Dedifferentiated amniotic fluid mesenchymal stem cell (primary cell): Measurements from ENCODE around the gene S100A3.

Experiments
- DNase-seq: peaks from one replicate; pipeline ENCODE4 v3.0.0-alpha.2; 2016; ENCODE audit errors: extremely low spot score

Gene S100A3

DNA sequence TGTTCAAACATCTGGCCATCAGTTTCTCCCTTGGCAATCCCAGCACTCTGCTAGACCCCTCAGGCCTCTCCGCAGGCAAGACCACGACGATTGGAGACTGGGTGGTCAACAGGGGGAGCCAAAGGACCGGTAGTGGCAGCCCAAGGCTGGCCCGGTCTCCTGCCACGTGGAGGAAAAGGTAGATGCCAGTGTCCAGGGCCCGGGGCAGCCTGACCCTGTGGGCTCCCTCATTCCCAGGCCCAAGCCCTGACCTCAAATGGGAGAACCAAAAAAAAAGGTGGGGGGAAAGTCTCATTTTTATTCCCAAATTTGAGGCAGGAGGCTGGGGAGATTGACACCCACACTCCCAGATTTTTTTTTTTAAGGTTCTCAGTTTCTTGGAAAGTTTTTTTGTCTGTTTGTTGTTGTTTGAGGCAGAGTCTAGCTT, 38.1 kb downstream of the S100A3 start:
- peak; percentile 74 for DNase-seq

DNA sequence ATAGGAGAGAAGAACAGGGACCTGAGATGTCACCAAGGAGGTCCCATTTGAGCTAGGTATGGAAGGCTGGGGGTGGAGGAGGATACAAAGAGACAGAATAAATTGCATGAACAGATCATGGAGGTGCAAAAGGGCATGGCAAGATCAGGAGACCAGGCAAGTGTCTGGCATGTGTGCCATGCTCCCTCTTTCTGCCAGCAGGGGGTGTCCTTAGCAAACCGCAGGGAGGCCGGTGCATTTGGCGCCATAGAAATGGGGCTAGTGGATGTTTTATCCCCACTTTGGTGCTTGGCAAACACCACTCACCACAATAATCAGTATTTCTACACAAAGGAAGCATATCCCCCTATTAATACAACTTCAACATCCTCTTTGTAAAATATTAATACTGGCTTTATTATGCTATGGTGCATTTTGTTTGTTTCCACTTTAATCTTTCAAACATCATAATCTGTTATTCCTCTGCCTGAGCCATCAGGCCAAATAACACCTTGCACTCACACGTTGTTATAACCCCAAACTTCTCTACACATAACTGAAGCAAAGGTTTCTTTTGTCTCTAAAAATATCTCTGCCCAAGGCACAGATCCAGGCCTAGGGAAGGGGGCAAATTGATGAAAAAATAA, 39.2 kb downstream of the S100A3 start:
- DNase-seq = no peak

DNA sequence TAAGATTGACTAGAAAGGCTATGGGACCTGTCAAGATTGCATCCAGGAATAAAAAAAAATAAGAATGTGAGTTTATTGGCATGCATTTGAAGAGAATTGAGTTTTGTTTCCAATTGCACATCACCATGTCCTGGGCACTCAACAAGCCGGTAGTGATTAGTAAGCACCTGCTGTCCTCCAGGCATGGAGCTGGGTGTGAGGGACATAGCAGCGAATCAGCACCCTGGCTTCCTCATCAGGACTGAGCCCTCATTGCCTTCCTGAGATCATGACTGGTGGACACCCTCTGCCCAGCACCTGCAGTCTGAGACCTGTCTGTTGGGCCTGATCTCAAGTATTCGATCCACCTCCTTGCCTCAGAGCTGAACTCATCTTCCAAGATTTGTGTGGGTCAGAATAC, 40.0 kb downstream of the S100A3 start:
- DNase-seq = no peak

DNA sequence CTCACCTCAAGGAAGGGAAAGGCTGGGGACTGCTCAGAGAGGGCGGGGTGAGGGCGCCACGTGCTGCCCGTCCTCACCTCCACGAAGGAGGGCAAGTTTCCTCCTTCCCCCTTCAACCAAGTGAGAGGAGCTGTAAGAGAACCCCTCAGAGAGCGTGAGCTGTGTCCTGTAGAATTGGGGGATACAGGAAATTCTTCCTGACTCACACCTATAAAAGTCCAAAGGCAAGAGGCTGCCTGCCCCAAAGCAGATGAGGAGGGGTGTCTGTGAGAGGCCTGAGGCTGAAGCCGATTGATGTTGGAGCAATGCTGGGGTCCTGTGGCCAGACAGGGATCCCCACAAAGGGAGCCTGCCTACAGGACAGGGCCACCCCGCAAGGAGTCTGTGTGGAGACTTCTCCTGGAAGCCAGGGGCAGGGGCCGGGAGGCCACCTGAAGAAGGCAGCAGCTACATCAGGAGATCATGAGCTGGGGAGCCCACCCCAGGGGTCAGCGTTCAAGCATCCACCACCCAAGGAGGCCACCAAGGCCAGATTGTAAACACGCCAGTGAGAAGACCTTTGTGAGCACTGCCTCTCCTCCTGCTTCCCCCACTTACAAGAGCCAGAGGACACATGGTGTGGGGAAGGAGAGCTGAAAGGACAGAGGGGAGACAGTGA, 41.0 kb downstream of the S100A3 start:
- no peak for DNase-seq

DNA sequence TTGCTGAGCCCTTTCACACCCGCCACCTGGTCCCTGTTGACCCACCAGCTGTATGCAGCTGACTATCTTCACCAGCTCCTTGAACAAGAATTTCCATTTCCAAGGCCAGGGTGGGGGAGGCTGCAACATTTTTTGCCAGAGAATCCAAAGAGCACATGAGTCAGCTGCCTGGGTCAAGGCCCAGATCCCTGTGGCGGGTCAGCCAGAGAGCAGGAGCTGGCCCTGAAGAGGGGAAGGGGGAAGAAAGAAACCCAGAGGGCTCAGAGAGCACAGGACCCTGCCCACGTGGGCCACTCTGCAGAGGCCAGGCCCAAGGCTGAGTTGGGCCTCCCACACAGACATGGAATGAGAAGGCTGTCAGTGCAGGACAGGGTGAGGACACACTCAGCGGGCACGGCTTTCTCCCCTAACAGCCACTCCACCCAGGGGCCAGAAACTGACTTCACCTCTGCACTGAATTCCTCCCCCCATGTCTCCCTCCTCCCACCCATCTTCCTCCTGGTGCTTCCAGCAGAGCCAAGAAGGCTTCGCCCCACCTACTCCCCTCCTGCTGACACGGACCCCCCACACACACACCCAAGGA, 42.1 kb downstream of the S100A3 start:
- DNase-seq = peak; percentile 79

DNA sequence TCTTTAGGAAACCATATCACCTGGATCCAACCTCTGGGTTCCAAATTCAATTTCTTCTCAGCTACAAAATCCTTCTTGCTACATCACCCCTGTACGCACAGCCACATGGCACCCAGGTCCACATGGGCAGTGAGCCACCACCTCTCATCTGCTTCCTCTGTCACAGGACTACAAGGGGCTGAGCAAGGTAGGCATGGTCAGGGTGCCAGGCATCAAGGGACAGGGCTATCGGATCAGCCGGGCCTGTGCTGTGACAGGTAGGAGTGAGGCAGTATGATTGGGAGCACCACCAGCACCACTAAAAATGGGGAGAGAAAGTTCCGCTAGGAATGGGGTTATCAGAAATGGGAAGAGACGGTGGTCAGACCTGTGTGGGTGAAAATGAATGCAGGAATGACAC, 42.7 kb downstream of the S100A3 start:
- DNase-seq = no peak

DNA sequence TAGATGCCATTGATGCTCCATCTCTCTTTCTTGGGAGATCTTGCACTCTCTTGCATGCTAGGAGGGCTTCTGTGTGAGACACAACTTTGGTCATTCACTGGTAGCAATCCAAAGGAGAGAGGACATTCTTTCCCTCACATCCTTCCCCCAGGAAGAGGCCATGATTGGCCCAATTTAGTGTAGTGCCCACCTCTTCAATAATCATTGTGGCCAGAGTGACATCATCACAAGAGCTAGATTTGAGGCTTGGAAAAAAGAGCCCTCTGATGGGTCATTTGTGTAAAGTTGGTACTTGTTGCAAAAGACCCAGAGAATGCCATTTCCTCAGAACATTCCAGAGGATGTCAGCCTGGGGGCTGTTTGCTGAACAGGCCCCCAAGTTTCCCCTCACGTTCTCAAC, 43.5 kb downstream of the S100A3 start:
- no peak for DNase-seq

DNA sequence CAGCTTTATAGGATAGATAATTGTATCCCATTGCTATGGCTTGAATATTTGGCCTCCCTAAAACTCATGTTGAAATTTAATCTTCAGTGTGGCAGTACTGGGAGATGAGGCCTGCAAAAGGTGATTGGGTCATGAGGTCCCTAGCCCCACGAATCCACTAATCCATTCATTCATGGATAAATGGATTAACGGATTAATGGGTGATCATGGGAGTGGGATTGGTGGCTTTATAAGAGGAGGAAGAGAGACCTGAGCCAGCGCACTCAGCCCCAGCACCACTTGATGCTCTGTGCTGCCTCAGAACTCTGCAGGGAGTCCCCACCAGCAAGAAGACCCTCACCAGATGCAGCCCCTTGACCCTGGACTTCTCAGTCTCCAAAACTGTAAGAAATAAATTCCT, 45.3 kb downstream of the S100A3 start:
- no peak for DNase-seq

DNA sequence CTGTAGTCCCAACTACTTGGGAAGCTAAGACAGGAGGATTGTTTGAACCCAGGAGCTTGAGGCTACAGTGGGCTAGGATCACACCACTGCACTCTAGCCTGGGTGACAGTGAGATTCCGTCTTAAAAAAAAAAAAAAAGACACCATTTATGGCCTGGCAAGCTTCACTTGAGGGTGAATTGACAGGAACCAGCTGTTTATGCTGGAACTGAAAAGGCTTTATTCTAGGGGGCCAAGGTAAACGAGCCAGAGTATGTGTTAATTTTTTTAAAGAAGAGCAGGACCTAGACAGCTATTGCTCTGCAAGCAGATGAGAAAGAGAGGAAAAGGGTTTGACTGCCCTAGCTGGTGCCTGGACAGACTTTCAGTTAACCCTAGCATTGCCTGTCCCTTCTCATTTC, 50.3 kb downstream of the S100A3 start:
- DNase-seq = no peak
